ENCODE results near the gene KLRF2. TPM values are rescaled to one million over a fixed set of nuclear protein-coding genes. Genes with fewer than 3 reads are reported as not detected.

The KLRF2 gene
- total RNA-seq, 1 experiment from 2014 or later, result not detected

DNA sequence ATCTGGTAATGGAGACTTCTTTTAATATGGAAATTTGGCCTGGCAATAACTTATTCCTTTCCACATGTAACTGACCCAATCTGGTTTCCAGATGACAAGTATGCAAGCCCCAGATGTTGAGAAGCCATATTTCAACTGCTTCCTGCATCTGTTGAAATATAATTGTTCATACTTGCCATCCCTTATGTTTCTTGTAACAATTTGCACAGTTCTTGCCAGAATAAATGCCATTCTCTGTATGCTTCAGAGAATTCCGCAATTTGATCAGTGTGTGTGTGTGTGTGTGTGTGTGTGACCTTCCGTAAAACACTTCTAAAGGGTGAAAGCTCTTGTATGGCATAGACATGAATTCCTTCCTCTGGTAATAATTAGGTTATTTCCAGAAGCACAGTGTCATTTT, 52.7 kb downstream of the KLRF2 start:
- no peak for DNase-seq (ENCODE audit: low read depth)

DNA sequence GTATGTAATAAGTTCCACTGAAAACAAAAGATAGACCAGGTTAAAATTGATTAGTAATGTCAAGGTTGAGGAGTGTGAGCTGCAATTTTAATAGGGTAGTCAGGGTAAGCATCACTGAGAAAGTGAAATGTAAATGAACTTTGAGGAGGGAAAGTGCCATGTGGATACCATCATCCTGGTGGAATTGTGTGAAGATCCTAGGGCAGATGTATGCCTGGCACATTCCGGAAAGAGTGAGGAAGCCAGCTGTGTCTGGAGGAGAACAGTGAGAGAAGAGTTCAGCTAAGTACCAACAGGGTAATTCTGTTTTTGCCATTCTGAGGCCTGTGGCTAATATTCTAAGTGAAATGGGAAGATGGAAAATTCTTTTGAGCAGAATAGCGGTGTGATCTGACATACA, 53.7 kb downstream of the KLRF2 start:
- DNase-seq (ENCODE audit: low read depth), result no peak

DNA sequence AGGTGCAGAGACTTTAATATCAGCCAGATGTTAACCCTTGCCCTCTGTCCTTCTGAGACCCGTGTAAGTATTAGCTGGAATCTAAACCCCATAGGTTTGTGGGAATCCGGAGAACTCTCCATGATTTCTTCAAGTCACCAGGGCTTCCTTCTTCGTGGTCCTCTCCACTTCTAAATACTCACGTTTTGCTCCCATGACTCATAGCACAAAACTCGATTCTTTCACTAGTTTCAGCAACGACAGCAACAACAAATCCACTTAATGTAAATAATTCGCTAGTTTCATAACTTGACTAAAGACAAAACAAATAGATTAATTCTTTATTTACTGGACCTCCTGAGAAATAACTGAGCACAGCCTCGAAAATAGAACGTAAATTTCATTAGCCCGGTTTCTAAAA, 55.3 kb downstream of the KLRF2 start:
- no peak for DNase-seq (ENCODE audit: low read depth)

DNA sequence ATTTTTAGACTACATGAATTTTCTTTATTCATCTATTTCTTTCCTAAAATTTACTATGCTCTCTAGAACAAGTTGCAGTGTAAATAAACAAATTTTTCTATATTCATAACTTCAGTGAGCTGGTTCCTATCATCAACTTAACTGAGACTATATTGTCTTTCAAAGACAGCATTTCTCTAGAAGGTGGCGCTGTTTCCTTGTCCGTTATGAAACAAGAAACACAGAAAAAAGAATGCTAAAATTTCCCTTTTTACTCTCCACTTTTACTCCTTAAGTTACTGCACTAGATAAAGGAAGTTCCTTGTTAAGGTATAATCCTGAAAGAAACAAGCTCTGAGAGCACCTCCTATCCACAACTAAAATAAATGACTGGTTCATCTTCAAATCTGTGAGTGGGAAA, 59.1 kb downstream of the KLRF2 start:
- DNase-seq (ENCODE audit: low read depth), result no peak

DNA sequence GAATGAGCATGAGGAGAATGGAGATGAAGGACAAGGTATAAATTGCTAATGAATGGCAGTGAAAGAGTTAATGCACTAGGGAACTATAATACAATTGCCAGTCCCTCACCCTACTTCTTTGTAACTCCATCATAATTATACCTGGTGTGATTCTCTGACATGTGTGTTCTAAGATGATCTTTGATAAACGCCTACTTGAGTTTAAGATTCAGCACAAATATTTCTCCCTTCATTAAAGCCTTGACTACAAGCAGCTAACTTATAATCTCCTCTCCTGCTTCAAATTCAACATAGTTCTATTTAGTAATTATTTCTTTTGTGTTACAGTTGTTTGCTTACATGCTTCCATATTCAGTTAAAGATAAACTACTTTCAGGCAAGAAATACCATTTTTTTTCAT, 60.5 kb downstream of the KLRF2 start:
- DNase-seq (ENCODE audit: low read depth), result no peak

DNA sequence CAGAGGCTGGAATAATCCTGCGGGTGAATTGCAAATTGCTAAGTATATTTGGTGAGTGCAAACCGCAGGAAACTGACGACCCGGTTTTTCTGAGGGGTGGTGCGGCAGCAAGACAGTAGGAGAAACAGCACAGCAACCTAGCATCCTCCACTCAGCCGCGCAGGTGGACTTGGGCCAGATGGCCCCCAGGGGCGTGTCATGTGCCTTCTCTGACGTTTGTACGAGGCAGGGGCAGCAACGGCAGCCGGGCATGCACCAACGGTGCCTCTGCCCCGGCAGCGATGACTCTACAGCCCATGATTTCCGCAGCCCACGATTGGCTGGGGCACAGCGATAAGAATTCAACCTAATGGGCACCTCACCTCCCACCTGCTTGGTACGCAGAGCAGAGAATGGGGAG, 62.0 kb downstream of the KLRF2 start:
- DNase-seq (ENCODE audit: low read depth), result no peak

DNA sequence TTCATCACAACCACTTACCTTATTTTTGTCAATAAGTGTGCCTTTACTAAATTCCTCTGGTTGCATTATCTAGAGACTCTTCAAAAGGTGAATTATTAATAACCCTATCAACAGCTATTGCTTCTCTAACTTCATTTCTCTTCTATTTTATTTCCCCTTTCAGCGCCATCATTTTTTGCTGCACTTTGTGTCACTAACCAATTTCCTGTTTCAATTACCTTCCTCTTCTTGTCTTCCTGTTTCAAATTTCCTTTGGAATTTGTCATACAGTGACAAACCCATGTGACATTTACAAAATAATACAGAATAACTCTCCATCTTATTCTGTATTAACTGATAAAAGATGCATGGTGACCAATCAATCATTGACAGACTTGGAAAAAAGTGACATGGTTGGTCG, 63.1 kb downstream of the KLRF2 start:
- DNase-seq (ENCODE audit: low read depth), result no peak

Other genes with a start within 250 kb of the KLRF2 start
- 1.0 and 1.7 TPM in 2 replicates for gene CLEC2D, start 211.8 kb upstream of the KLRF2 start, total RNA-seq (2014; rRNA removed; shearing (Covaris generic))
- not detected in 2 replicates for gene CLECL1, start 148.4 kb upstream of the KLRF2 start, total RNA-seq (2014; rRNA removed; shearing (Covaris generic))
- gene CD69, start 120.6 kb upstream of the KLRF2 start, total RNA-seq (2014; rRNA removed; shearing (Covaris generic)), result 0.16 TPM in 1 of 2 replicates, not detected in the other
- not detected in 2 replicates for gene KLRF1, start 54.0 kb upstream of the KLRF2 start, total RNA-seq (2014; rRNA removed; shearing (Covaris generic))
- 0.19 and 0.60 TPM in 2 replicates for gene CLEC2B, start 12.1 kb upstream of the KLRF2 start, total RNA-seq (2014; rRNA removed; shearing (Covaris generic))
- not detected in 2 replicates for gene CLEC2A, start 50.9 kb downstream of the KLRF2 start, total RNA-seq (2014; rRNA removed; shearing (Covaris generic))
- not detected in 2 replicates for gene CLEC12A, start 89.9 kb downstream of the KLRF2 start, total RNA-seq (2014; rRNA removed; shearing (Covaris generic))
- gene CLEC1B, start 117.6 kb downstream of the KLRF2 start, total RNA-seq (2014; rRNA removed; shearing (Covaris generic)), result not detected in 2 replicates
- 0.21 TPM in 1 of 2 replicates, not detected in the other for gene CLEC12B, start 129.1 kb downstream of the KLRF2 start, total RNA-seq (2014; rRNA removed; shearing (Covaris generic))
- gene CLEC9A, start 149.2 kb downstream of the KLRF2 start, total RNA-seq (2014; rRNA removed; shearing (Covaris generic)), result not detected in 2 replicates
- not detected in 2 replicates for gene CLEC1A, start 217.5 kb downstream of the KLRF2 start, total RNA-seq (2014; rRNA removed; shearing (Covaris generic))
- not detected in 2 replicates for gene CLEC7A, start 248.7 kb downstream of the KLRF2 start, total RNA-seq (2014; rRNA removed; shearing (Covaris generic))

Data from HT1080 (cell line).